Endometrial microvascular endothelial cells (primary cell): Measurements from ENCODE around the gene SMIM21. TPM values are rescaled to one million over a fixed set of nuclear protein-coding genes. Genes with fewer than 3 reads are reported as not detected.

Experiments
- in situ Hi-C: cut with HindIII; loops from 2 replicates; pipeline ENCODE4 v1.10.0; 2017; ENCODE audit warnings: low sequenced_read_pairs, low pct_unique_long_range_greater_than_20kb; ENCODE audit errors: inconsistent ontology term
- total RNA-seq: library from RNA; depleted of rRNA; stranded (reverse); fragments of >200 nt; gene quantifications from one replicate; pipeline ENCODE4 v1.2.3, GENCODE V29; 2015; ENCODE audit errors: inconsistent ontology term

The SMIM21 gene
- total RNA-seq, 1 donor from 2014 or later: not detected

DNA sequence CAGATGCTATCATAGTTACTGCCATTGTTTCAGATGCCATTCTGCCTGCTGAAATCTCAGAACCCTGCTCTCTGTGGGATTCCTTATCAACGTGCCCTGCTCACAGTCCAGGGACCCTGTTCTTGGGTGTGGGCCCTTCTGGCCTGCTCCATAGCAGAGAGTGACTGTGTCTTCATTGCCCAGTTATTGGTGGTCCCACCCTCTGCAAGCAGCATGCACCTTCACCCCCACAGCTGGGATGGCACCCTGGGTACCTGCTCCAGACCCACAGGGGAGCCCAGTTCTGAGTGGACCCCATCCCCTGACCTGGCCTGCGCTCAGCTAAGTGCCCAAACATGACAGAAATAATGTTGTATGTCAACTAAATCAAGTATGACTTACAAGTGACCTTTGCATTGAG, 36.6 kb downstream of the SMIM21 start:
- in situ Hi-C loops: no loop called here

DNA sequence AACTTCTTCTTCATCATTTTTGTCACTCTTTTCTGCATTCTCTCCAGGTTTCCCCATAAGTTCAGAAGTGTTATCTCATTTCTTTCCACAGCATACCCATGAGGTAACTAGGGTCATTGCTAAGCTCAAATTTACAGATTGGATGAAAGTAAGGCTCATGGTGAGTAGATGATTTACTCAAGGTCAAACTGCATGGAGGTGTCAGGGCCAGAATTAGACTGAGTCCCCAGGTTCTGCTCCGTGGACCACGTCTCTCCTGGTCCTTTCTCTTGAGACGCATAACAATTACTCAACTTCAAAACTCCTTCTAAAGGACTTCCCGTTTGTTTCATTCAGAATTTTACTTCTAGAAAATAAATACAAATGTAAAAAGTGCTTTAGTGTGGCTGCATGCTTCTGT, 43.4 kb downstream of the SMIM21 start:
- in situ Hi-C loops: no loop called here

- in situ Hi-C loops: no loop called here
Observed at GRCh38 chr18:75378376-75379315, 48.9 kb downstream of the SMIM21 start.

DNA sequence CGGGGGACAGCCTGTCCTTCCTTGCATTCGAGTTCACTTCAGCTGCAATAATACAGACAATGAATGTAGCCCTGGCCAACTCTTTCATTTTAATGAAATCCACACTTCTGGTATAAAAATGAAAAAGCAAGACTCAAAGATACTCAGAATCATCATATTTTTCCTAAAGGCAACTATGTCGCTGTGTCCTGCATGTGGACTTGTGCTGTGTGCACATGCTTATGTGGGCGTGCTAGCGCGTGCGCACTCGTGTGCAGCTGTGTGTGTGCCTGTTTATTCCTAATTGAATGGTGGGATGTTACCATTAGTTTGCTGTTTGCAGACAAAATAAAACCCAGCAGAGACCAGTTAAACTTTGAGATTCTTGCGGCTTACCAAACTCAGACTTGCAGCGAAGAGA, 49.6 kb downstream of the SMIM21 start:
- in situ Hi-C loops: no loop called here

DNA sequence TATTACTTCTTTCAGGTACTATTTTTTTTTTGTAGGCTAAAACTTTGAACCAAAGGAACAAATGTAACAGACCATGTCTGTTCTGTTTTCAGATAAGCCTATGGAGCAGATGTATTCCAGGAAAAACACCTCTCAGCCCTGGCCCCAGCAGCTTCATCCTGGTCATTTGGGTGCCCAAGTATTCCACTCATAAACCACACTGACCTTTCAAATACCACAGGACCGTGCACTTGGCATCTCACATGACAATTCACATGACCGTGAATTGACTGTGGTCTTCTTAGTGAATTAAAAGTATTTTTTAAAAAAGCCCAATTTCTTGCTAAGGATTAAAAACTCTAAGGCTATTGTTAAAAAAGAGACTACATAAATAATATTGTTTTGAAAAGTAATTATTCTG, 50.2 kb downstream of the SMIM21 start:
- in situ Hi-C loops: no loop called here

DNA sequence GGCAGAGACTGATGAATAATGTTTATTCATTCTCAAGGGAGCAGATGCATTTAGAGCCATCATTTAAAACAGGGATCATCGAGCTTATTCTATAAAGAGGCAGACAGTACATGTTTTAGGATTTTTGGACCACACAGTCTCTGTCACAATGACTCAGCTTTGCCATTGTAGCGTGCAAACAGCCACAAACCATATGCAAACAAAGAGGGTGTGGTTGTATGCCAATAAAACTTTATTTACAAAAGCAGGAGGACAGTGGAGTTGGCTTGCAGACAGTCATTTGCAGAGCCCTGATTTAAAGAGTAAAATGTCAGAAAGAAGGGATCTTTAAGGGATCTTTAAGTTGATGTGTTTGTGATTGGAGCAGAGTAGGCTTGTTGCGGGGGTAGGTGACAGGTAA, 51.5 kb downstream of the SMIM21 start:
- in situ Hi-C loops: no loop called here

GRCh38 chr18:75375341-75375740, 52.2 kb downstream of the SMIM21 start:
- in situ Hi-C loops: no loop called here

GRCh38 chr18:75374466-75374865, 53.0 kb downstream of the SMIM21 start:
- in situ Hi-C loops: no loop called here

DNA sequence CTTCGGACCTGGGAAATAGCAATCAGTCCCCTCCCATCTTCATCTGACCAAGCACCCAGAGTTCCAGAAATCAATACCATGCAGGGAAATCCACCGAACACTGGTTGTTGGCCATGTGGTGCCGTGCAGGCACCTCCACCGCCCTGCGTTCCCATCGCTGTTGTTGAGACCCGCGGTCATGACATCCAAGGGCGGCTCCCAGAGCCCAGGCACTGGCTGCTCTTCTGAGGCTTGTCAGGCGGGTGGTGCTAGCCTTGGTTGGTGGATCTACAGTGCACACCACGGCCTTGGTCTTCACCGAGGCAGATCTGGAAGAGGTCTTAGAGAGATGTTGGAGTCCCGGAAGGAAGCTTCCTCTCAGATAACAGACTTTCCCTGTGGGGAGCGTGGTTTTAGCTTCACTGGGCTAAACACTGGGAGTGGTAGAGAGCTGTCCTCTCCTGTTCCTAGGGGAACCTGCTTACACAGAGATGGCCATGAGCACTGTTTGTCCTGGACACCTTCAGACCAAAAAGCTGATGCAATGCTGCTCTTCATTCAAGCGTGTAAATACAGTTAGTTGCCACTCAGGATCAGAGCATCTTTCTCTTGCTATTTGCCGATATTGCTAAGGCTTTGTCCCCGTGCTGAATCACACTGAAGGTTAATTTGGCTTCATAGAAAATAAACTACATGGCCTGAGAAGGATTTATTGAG, 58.3 kb downstream of the SMIM21 start:
- in situ Hi-C loops: no loop called here

DNA sequence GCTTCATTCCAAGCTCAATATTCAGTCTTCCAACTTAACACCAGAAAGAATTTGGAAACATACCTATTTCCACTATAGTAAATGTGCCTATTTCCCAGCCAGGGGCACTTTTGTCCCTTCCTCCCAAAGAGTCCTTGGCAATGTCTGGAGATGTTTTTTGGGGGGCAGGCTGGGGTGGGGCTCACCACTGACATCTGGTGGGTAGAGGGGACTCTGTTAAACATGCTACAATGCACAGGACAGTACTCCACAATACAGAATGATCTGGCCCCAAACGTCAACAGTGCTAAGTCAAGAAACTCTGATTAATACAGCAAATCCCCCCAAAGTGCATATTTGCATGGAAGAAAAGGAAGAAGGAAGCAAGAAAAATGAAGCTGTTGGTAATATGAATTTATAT, 61.7 kb downstream of the SMIM21 start:
- in situ Hi-C loops: no loop called here

DNA sequence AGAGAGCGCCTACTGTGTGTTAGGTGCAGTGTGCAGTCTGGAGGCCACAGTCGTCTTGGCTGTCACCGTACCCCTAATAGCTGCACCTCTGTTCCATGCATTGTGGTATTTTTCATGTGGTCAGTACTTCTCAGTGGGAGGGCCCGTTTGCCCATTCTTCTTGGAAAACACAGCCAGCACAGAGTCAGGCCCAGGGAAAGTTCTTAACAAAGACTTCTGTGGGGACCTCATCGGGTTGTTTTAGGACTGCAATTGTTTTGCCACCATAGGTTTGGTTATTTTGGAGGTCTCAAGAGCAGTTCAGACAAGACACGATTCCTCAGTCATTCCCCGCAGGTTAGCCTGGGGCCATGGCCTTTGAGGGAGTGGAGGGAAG, 62.3 kb downstream of the SMIM21 start:
- in situ Hi-C loops: no loop called here

DNA sequence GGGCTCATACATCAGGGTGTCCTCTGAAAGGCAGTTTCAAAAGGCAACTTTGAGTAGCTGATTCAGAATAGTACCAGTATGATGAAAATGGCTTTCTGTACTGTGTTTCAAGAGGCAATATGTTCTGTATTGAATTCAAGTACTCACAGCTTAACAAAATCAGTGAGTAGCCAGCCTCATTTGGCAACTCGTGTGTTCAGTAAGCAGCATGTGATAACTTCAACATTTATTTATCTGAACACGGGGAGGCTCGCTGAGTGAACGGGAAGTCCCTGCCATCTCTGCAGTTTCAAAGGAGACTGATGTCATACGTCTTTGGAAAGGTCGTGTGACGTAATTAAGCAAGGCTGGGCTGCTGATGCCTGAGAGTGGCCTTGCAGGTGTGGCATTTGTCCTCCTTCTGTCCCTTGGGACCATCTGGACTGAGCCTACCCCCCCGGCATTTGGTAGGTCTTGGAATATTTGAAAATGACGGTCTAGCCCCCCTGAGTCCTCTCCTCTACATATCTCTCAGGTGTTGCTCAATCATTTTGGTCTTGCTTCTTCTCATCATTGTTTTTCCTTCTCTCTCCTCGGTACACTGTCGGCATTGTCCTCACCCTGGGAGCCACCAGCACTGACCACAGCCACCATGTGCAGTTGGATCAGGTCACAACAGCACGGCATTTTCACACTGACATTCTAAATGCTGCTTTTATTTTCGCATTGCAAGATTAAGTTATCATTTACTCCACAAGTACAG, 62.8 kb downstream of the SMIM21 start:
- in situ Hi-C loops: no loop called here

DNA sequence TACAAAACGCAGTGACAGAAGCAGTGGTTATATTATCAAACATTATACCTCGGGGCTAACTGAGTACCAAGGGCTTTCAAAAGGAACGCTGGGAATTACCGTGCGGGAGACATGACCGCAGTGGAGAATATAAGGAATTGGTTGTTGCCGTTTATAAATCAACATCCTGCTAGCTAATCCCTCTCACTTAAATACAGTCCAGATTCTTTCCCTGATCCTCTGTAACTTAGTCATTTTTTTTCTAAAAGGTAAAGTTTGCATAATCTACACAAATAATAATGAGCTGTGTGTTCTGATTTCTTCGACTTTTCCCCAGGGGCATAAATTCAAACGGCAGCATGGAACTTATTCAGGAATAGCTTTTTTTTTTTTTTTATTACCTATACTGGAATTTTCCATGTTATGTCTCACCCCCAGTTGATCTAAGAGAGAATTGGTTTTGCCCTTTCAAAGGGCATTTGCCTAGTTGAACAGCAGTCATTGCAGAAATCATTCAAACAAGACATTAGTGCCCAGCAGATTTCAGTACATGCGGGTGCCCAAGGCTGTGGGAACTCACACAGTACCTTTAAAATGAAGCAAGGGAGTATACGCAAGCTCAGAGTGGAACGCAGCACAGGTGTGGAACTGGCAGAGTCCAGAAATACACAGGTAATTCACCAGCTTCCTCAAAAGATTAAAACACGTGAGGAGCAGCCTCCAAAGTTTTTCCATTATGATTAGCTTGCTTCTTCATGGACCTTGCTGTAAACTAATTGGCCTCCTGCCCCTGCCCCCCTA, 63.9 kb downstream of the SMIM21 start:
- in situ Hi-C loops: no loop called here

DNA sequence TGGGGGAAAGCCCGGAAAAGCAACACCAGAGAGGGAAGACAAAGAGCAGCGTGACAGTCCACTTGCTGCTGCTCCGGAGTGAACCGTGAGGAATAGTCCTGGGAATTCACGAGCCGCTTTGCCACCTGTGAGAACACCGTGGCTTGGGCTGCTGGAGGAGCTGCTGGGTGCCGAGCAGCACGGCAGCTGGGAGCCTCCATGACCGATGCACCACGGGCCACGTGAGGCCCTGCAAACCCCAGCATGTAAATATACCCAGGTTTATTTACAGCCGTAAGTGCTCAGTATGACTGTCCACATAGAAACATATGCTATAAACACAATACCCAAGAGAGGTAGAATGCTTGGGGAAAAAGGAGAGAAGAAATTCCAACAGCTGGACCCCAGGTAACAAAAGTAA, 65.1 kb downstream of the SMIM21 start:
- in situ Hi-C loops: no loop called here

GRCh38 chr18:75360941-75361340, 66.6 kb downstream of the SMIM21 start:
- in situ Hi-C loops: no loop called here

GRCh38 chr18:75360215-75360614, 67.3 kb downstream of the SMIM21 start:
- in situ Hi-C loops: no loop called here
